IMR-90 (cell line): ENCODE results near the gene EIF2S1.

Source experiments
- CTCF ChIP-seq: conservative IDR thresholded peaks from 2 replicates; pipeline ENCODE4 v1.5.1; 2012; ENCODE audit warnings: mild to moderate bottlenecking, low read depth, low read length, improper control_type of control experiment
- POLR2A ChIP-seq: IDR thresholded peaks from 2 replicates; pipeline ENCODE4 v1.6.1; 2012; ENCODE audit warnings: mild to moderate bottlenecking, low read depth, low read length
- USF2 ChIP-seq: fragments of 150-350 bp; IDR thresholded peaks from 2 replicates; pipeline ENCODE4 v1.6.1; 2017; ENCODE audit warnings: mild to moderate bottlenecking, antibody characterized with exemption, low read length, low read depth

GRCh38 chr14:67410313-67410712, 50.2 kb downstream of the EIF2S1 start:
- TF ChIP-seq CTCF (no peak), USF2 (no peak), POLR2A (no peak)
